Measurements from ENCODE around the gene CNPY4. TPM values are rescaled to one million over a fixed set of nuclear protein-coding genes. Genes with fewer than 3 reads are reported as not detected.

Gene CNPY4
- total RNA-seq, 2 donors from 2014 or later = 17.5 to 19.1 TPM

- Mint-ChIP-seq H3K9me3 (no peaks in the 10 kb centered on the region), H3K27me3 (peaks cover 38 to 49% of the 10 kb centered on the region in 2 donors), H3K36me3 (no peaks in the 10 kb centered on the region), H3K4me3 (peak overlapping the region; percentile 10), H3K4me1 (ENCODE audit: low read depth in 2 of 2) (peaks cover 24 to 36% of the 10 kb centered on the region in 2 donors), H3K27ac (peak overlapping the region; percentile 16 to 37)
- ATAC-seq (peak in 1 of 2 donors; percentile 21), DNase-seq (ENCODE audit: low spot score) (no peak)
Measured at GRCh38 chr7:100166317-100166940, 47.0 kb downstream of the CNPY4 start.

- Mint-ChIP-seq H3K4me3 (peak overlapping the region; percentile 66), H3K27me3 (peaks cover 38 to 49% of the 10 kb centered on the region in 2 donors), H3K4me1 (ENCODE audit: low read depth in 2 of 2) (peaks cover 24 to 40% of the 10 kb centered on the region in 2 donors)
Measured at GRCh38 chr7:100166970-100167911, 47.8 kb downstream of the CNPY4 start.

GRCh38 chr7:100167912-100168323, 48.5 kb downstream of the CNPY4 start:
- Mint-ChIP-seq H3K36me3 (no peaks in the 10 kb centered on the region), H3K4me3 (peak overlapping the region; percentile 66), H3K4me1 (ENCODE audit: low read depth in 2 of 2) (peaks cover 24 to 40% of the 10 kb centered on the region in 2 donors), H3K9me3 (no peaks in the 10 kb centered on the region), H3K27me3 (peaks cover 38 to 49% of the 10 kb centered on the region in 2 donors), H3K27ac (no peak overlapping the region)
- DNase-seq (ENCODE audit: low spot score) (no peak), ATAC-seq (no peak)

More at GRCh38 chr7:100166970-100167911, 47.8 kb downstream of the CNPY4 start:
- H3K9me3 Mint-ChIP-seq = no peaks in the 10 kb centered on the region
- peak overlapping the region; percentile 16 to 37 for H3K27ac Mint-ChIP-seq
- ATAC-seq = no peak
- no peak for DNase-seq (ENCODE audit: low spot score)
- no peaks in the 10 kb centered on the region for H3K36me3 Mint-ChIP-seq

DNA sequence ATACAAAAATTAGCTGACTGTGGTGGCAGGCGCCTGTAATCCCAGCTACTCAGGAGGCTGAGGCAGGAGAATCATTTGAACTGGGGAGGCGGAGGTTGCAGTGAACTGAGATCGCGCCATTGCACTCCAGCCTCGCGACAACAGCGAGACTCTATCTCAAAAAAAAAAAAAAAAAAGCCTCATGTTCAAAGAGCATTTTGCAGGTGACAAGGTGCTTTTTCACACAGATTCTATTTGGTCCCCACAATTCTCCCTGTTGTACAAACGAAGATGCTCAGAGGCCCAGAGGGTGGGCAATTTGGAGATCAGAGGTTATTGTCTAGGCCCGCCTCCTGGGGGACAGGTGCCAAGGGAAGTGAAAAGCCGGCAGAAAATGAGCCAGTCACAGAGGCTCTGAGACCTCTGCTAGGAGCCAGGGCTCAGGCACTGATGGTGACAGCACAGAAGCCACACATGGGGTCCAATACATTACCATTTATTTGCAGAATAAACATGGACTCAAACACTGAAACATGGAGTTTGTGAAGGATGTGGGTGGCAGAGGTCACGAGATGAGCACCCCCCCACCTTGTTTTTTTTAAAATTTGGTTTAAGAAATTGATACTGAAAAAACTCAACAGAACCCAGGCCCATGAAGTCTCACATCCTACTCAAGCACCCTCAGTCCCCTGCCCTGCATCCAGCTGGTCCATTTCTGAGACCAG, 49.9 kb downstream of the CNPY4 start:
- ATAC-seq (no peak), DNase-seq (ENCODE audit: low spot score) (no peak)
- H3K27ac Mint-ChIP-seq = no peak overlapping the region
- peaks cover 24 to 40% of the 10 kb centered on the region in 2 donors for H3K4me1 Mint-ChIP-seq (ENCODE audit: low read depth in 2 of 2)
- peaks cover 38 to 56% of the 10 kb centered on the region in 2 donors for H3K27me3 Mint-ChIP-seq
- no peak overlapping the region for H3K4me3 Mint-ChIP-seq
- no peaks in the 10 kb centered on the region for H3K9me3 Mint-ChIP-seq
- no peaks in the 10 kb centered on the region for H3K36me3 Mint-ChIP-seq

DNA sequence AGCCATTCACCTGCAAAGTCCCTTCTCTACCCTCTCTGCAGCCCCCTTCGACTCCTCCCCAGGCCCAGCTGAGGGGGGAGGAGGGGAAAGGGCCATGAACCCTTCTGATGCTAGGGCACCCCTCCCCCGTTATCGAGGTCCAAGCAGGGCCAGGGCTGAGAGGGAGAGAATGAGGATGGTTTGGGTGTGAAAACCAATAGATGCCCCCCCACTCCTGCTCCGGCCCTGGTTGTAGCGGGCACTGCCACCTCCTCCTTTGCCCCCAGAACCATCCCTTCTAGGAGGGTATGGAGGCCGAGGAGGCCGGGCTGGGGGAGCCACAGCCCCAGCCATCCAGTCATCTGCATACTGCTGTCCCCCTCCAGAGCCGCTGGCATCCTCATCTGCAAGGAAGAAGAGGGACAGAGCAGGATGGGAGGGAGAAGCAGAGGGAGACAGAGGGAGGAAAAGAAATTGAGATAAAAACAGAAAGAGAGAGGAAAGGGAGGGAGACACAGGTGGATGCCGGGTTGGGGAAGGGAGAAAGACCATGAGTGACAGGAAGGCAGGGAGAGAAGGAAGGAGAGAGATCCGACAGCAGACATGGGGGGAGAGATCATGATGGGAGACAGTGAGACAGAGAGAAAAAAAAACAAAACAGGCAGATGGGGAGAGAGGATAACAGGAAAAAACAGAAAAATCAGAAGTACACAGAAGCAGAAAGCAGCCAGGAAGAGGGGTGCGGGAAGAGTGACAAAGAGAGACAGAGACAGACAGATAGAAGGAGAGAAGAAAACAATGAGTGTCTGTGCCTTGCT, 50.9 kb downstream of the CNPY4 start:
- no peaks in the 10 kb centered on the region for H3K9me3 Mint-ChIP-seq
- H3K27me3 Mint-ChIP-seq = peaks cover 38 to 55% of the 10 kb centered on the region in 2 donors
- no peaks in the 10 kb centered on the region for H3K36me3 Mint-ChIP-seq
- H3K4me1 Mint-ChIP-seq (ENCODE audit: low read depth in 2 of 2) = peaks cover 24 to 43% of the 10 kb centered on the region in 2 donors
- DNase-seq (ENCODE audit: low spot score) (no peak), ATAC-seq (no peak)
- H3K4me3 Mint-ChIP-seq = peak overlapping the region; percentile 71
- H3K27ac Mint-ChIP-seq = peak overlapping the region in 1 of 2 donors; percentile 1

DNA sequence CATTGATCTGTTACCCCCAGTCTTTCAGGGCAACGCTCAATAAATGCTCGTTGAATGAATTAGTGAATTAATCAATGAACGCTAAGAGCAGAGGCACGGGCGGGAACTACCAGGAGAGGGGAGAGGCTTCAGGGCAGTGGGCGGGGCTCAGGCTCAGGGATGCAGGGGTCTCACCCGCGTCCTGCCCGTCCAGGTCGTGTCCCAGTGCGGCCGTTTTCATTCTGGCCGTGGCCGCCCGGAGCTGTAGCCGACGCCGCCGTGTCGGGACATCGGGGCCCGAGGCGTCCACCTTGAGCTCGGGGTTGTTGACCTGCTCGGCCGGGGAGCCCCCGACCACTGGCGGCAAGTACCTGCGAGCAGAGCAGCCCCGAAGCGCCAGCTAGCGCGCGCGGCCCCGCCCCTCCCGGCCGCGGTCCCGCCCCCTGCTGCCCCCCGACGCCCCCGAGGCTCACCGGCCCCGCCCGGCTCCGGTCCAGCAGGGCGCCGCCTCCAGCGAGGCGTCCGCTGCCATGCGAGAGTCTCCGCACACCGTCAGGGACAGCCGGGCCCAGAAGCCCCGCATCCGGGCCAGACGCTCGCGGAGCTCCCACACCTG, 51.8 kb downstream of the CNPY4 start:
- no peaks in the 10 kb centered on the region for H3K36me3 Mint-ChIP-seq
- DNase-seq (ENCODE audit: low spot score) (no peak), ATAC-seq (peak; percentile 72 to 78)
- H3K9me3 Mint-ChIP-seq = no peaks in the 10 kb centered on the region
- peak overlapping the region; percentile 71 for H3K4me3 Mint-ChIP-seq
- peaks cover 35 to 46% of the 10 kb centered on the region in 2 donors for H3K27me3 Mint-ChIP-seq
- no peak overlapping the region for H3K27ac Mint-ChIP-seq
- peaks cover 24 to 43% of the 10 kb centered on the region in 2 donors for H3K4me1 Mint-ChIP-seq (ENCODE audit: low read depth in 2 of 2)

DNA sequence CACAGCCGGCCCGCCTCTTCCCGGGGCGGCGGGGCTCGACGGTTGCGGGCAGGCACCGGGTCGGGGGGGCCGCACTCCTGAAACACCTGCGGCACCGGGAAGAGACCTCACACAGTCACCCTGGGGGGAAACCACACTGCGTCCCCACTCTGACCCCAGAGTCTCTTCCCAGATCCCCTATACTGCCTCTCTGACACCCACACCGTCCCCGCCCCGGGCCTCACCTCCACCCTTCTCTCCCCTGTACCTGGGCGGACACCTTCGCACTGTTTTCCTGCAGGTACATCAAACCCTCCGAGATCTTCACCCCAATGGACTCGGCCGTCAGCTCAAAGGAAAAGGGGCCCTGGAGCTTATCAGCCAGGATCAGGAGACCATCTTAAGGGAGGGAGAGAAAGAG, 52.4 kb downstream of the CNPY4 start:
- Mint-ChIP-seq H3K36me3 (no peaks in the 10 kb centered on the region), H3K4me1 (ENCODE audit: low read depth in 2 of 2) (peaks cover 30 to 44% of the 10 kb centered on the region in 2 donors), H3K27me3 (peaks cover 29 to 40% of the 10 kb centered on the region in 2 donors), H3K9me3 (no peaks in the 10 kb centered on the region), H3K27ac (no peak overlapping the region), H3K4me3 (peak overlapping the region; percentile 64)
- ATAC-seq (no peak), DNase-seq (ENCODE audit: low spot score) (no peak)

DNA sequence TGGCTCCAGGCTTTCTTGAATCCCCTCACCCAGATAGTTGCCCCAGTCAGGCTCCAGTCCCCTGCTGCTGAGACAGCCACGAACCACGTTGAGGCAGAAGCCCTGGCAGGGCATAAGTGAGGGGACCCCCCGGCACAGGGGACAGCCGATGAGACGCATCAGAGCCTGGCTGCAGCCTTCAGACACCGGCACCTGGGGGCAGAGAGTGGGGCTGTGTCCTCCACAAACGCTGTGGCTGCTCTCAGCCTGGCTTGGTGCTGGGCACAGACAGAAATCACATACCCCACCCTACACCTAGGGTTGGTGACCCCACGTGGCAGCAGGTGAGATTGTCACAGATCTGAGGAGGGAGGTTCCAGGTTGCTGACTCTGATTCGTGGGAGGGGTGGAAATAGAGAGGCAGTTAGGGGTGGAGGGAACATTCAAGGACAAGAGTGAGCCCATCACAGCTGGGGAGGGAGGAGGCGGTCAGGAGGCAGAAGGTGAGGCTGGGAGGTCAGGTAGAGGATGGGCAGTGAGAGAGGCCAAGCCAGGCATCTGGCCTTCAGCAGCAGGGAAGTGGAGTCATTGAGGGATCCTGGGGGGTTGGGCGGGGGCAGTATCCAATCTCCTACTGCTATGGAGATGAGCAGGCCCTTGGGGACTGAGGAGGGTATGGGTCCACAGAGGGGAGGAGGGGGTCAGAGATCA, 54.5 kb downstream of the CNPY4 start:
- no peak for DNase-seq (ENCODE audit: low spot score)
- H3K9me3 Mint-ChIP-seq = no peaks in the 10 kb centered on the region
- no peak overlapping the region for H3K27ac Mint-ChIP-seq
- no peak overlapping the region for H3K4me3 Mint-ChIP-seq
- ATAC-seq = no peak
- H3K36me3 Mint-ChIP-seq = no peaks in the 10 kb centered on the region
- peaks cover 10 to 18% of the 10 kb centered on the region in 2 donors for H3K27me3 Mint-ChIP-seq
- H3K4me1 Mint-ChIP-seq (ENCODE audit: low read depth in 2 of 2) = peaks cover 19 to 28% of the 10 kb centered on the region in 2 donors

DNA sequence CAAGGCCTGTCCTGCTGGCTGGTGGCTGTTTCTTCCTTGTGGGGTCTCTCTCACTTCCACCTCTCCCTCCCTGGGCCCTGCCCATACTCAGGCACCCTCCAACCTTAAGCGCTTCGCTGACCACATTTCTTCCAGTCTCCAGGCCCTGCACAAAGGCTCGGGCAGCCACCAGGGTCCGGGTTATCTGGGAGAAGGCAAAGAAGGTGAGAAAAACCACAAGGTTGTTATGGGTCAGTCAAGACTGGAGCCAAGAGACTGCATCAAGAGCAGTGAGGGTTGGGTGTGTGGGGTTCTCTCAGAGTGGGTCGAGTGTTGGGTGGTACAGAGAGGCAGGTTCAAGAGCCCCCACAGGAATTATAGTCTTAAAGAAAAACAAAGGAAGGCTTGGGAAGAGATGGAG, 55.1 kb downstream of the CNPY4 start:
- Mint-ChIP-seq H3K4me1 (ENCODE audit: low read depth in 2 of 2) (peaks cover 19 to 28% of the 10 kb centered on the region in 2 donors), H3K36me3 (no peaks in the 10 kb centered on the region), H3K27me3 (peaks cover 10 to 18% of the 10 kb centered on the region in 2 donors), H3K9me3 (no peaks in the 10 kb centered on the region), H3K4me3 (no peak overlapping the region), H3K27ac (peak overlapping the region in 1 of 2 donors; percentile 22)
- DNase-seq (ENCODE audit: low spot score) (no peak), ATAC-seq (no peak)

Other genes with a start within 250 kb of the CNPY4 start
- under 1 TPM in 1 of 2 donors, not detected in 1; 0.36 TPM for gene OR2AE1, start 242.6 kb upstream of the CNPY4 start, total RNA-seq
- 10 to 100 TPM; 29.9 to 30.8 TPM for gene TRIM4, start 200.1 kb upstream of the CNPY4 start, total RNA-seq
- gene GJC3, start 190.0 kb upstream of the CNPY4 start, total RNA-seq = not detected
- not detected for gene AZGP1, start 143.6 kb upstream of the CNPY4 start, total RNA-seq
- gene ZKSCAN1, start 104.0 kb upstream of the CNPY4 start, total RNA-seq = 10 to 100 TPM; 64.9 to 70.6 TPM
- gene ZSCAN21, start 69.9 kb upstream of the CNPY4 start, total RNA-seq = 10 to 100 TPM in 1 of 2 donors, 1 to 10 TPM in 1; 8.7 to 11.0 TPM
- gene ZNF3, start 37.9 kb upstream of the CNPY4 start, total RNA-seq = 10 to 100 TPM; 19.6 to 33.6 TPM
- 10 to 100 TPM; 81.8 to 88.8 TPM for gene COPS6, start 30.7 kb upstream of the CNPY4 start, total RNA-seq
- gene MCM7, start 18.2 kb upstream of the CNPY4 start, total RNA-seq = 100 to 1,000 TPM; 248 to 526 TPM
- gene AP4M1, start 18.0 kb upstream of the CNPY4 start, total RNA-seq = 10 to 100 TPM in 1 of 2 donors, 1 to 10 TPM in 1; 8.9 to 16.9 TPM
- gene TAF6, start 276 bp upstream of the CNPY4 start, total RNA-seq = 10 to 100 TPM; 46.3 to 69.1 TPM
- 1 to 10 TPM; 3.4 to 6.5 TPM for gene MBLAC1, start 7.3 kb downstream of the CNPY4 start, total RNA-seq
- gene LAMTOR4, start 29.3 kb downstream of the CNPY4 start, total RNA-seq = 100 to 1,000 TPM; 124 to 145 TPM
- gene TRAPPC14, start 39.1 kb downstream of the CNPY4 start, total RNA-seq = 10 to 100 TPM; 46.2 to 52.7 TPM
- gene GAL3ST4, start 49.0 kb downstream of the CNPY4 start, total RNA-seq = 1 to 10 TPM in 1 of 2 donors, under 1 TPM in 1; 0.57 to 1.1 TPM
- 1 to 10 TPM; 2.6 to 2.7 TPM for gene GPC2, start 57.7 kb downstream of the CNPY4 start, total RNA-seq
- gene STAG3, start 58.3 kb downstream of the CNPY4 start, total RNA-seq = 10 to 100 TPM; 13.7 to 24.4 TPM
- 10 to 100 TPM; 32.2 to 43.9 TPM for gene PVRIG, start 100.3 kb downstream of the CNPY4 start, total RNA-seq
- gene SPDYE3, start 188.1 kb downstream of the CNPY4 start, total RNA-seq = not detected
- 10 to 100 TPM; 48.4 to 94.8 TPM for gene PILRB, start 238.5 kb downstream of the CNPY4 start, total RNA-seq

Measured in natural killer cell treated with Interleukin-12 subunit alpha and Interleukin-12 subunit beta and Interleukin-15 and Interleukin-18, amount 100 ng/mL, for 72 hours (primary cell).